SK-N-SH (cell line): Measurements from ENCODE around the gene ROR2. TPM values are rescaled to one million over a fixed set of nuclear protein-coding genes. Genes with fewer than 3 reads are reported as not detected.
A peak's percentile ranks its signal among the peaks of the same experiment; 100 is the strongest.

Experiments
- CTCF ChIA-PET: fragments of 300-600, 350-600 bp; formaldehyde crosslinking; extraction: SDS; loops from one replicate; lab custom pipeline; 2021; lab: Yijun Ruan, JAX
- POLR2A ChIA-PET: fragments of 350-600 bp; sonication (Branson Sonifier 250); formaldehyde crosslinking; extraction: SDS; loops from one replicate; lab custom pipeline; 2020; ENCODE audit warnings: antibody characterized with exemption, inconsistent platforms; lab: Yijun Ruan, JAX
- DNase-seq: peaks from one replicate; pipeline ENCODE4 v3.0.0; 2012
- H2AFZ ChIP-seq: fragments of 200-600 bp; sonication (generic); 2 replicates; pipeline ENCODE4 v1.8.1; 2016; ENCODE audit warnings: antibody characterized with exemption, mild to moderate bottlenecking, low read depth
- H3F3A ChIP-seq: fragments of 200-600 bp; sonication (generic); replicated peaks from 2 replicates; pipeline ENCODE3; 2016; ENCODE audit warnings: antibody characterized with exemption, mild to moderate bottlenecking; ENCODE audit not compliant: insufficient read depth
- H3K27ac ChIP-seq, 2 experiments: fragments of 200-500 bp in 1 of 2; fragments of 200-600 bp in 1 of 2; sonication (Bioruptor generic) in 1 of 2; sonication (generic), shearing (Covaris generic) in 1 of 2; 2 replicates each; pipeline versions ENCODE4 v1.5.1 to v1.6.1; 2014 to 2016; ENCODE audit warnings: low read depth in 2 of 2, inconsistent platforms in 1 of 2, low read length in 1 of 2, mild to moderate bottlenecking in 1 of 2, mixed read lengths in 1 of 2
- H3K27me3 ChIP-seq: fragments of 200-600 bp; sonication (generic), shearing (Covaris generic); 2 replicates; pipeline ENCODE4 v1.6.1; 2016; ENCODE audit warnings: mixed run types; ENCODE audit not compliant: insufficient read depth
- H3K36me3 ChIP-seq, 2 experiments: fragments of 200-500 bp in 1 of 2; fragments of 200-600 bp in 1 of 2; sonication (Bioruptor generic) in 1 of 2; sonication (generic) in 1 of 2; replicated peaks in 1 of 2; 2 replicates each; pipeline versions ENCODE3 to v1.5.1; 2014 to 2016; ENCODE audit warnings: low read length in 1 of 2, mild to moderate bottlenecking in 1 of 2; ENCODE audit not compliant: insufficient read depth in 2 of 2, control insufficient read depth in 1 of 2
- H3K4me1 ChIP-seq, 2 experiments: fragments of 200-500 bp in 1 of 2; fragments of 200-600 bp in 1 of 2; sonication (Bioruptor generic) in 1 of 2; sonication (generic), shearing (Covaris generic) in 1 of 2; 2 replicates each; pipeline versions ENCODE4 v1.5.1 to v1.6.1; 2014 to 2016; ENCODE audit warnings: low read depth in 1 of 2, low read length in 1 of 2, mixed run types in 1 of 2; ENCODE audit not compliant: insufficient read depth in 2 of 2, control insufficient read depth in 1 of 2
- H3K4me2 ChIP-seq: fragments of 200-600 bp; sonication (generic), shearing (Covaris generic); 2 replicates; pipeline ENCODE4 v1.6.1; 2017; ENCODE audit warnings: mixed run types
- H3K4me3 ChIP-seq, 2 experiments: fragments of 200-500 bp in 1 of 2; fragments of 200-600 bp in 1 of 2; sonication (Bioruptor generic) in 1 of 2; sonication (generic), shearing (Covaris generic) in 1 of 2; 2 replicates each; pipeline versions ENCODE4 v1.5.1 to v1.8.1; 2014 to 2016; ENCODE audit warnings: low read depth in 2 of 2, inconsistent platforms in 1 of 2, low read length in 1 of 2, mild to moderate bottlenecking in 1 of 2, mixed read lengths in 1 of 2, moderate library complexity in 1 of 2
- H3K79me2 ChIP-seq: fragments of 200-600 bp; sonication (generic); 2 replicates; pipeline ENCODE4 v1.8.1; 2017; ENCODE audit warnings: mild to moderate bottlenecking; ENCODE audit not compliant: insufficient read depth
- H3K9ac ChIP-seq: fragments of 200-600 bp; sonication (generic); 2 replicates; pipeline ENCODE4 v1.6.1; 2017; ENCODE audit warnings: mixed run types
- H3K9me2 ChIP-seq: fragments of 200-600 bp; sonication (generic); 2 replicates; pipeline ENCODE4 v1.6.1; 2017; ENCODE audit warnings: mixed run types
- H3K9me3 ChIP-seq: fragments of 200-600 bp; sonication (generic); 2 replicates; pipeline ENCODE4 v1.6.1; 2017; ENCODE audit warnings: mixed run types, mild to moderate bottlenecking, moderate library complexity
- H4K20me1 ChIP-seq: fragments of 200-600 bp; sonication (generic); 2 replicates; pipeline ENCODE4 v1.6.1; 2017; ENCODE audit warnings: mild to moderate bottlenecking, mixed run types; ENCODE audit not compliant: insufficient read depth
- CHD2 ChIP-seq: fragments of 150-350 bp; IDR thresholded peaks from 2 replicates; pipeline ENCODE4 v1.6.1; 2018; ENCODE audit warnings: low read length; ENCODE audit not compliant: partially characterized antibody
- ELF1 ChIP-seq: IDR thresholded peaks from 2 replicates; pipeline ENCODE4 v1.4.0; 2012
- FOXM1 ChIP-seq: IDR thresholded peaks from 2 replicates; pipeline ENCODE4 v1.4.0; 2012; ENCODE audit warnings: low read depth, mild to moderate bottlenecking
- IRF3 ChIP-seq: fragments of 150-350 bp; IDR thresholded peaks from 2 replicates; pipeline ENCODE4 v1.6.1; 2016; ENCODE audit warnings: mild to moderate bottlenecking, low read depth, low read length
- JUND ChIP-seq: IDR thresholded peaks from 2 replicates; pipeline ENCODE4 v1.4.0; 2012
- MXI1 ChIP-seq: IDR thresholded peaks from 2 replicates; pipeline ENCODE4 v1.6.1; 2012; ENCODE audit warnings: mild to moderate bottlenecking, low read depth, low read length, improper control_type of control experiment
- NFIC ChIP-seq: IDR thresholded peaks from 2 replicates; pipeline ENCODE4 v1.4.0; 2012; ENCODE audit warnings: borderline replicate concordance
- NRF1 ChIP-seq: IDR thresholded peaks from 2 replicates; pipeline ENCODE4 v1.6.1; 2012; ENCODE audit warnings: low read depth, mild to moderate bottlenecking, low read length
- PBX3 ChIP-seq: IDR thresholded peaks from 2 replicates; pipeline ENCODE4; 2012
- RAD21 ChIP-seq: IDR thresholded peaks from 2 replicates; pipeline ENCODE4 v1.6.1; 2012; ENCODE audit warnings: mild to moderate bottlenecking, low read length
- TCF12 ChIP-seq: IDR thresholded peaks from 2 replicates; pipeline ENCODE4 v1.4.0; 2012
- USF2 ChIP-seq: fragments of 150-350 bp; IDR thresholded peaks from 2 replicates; pipeline ENCODE4 v1.6.1; 2017; ENCODE audit warnings: antibody characterized with exemption, low read length, low read depth, borderline replicate concordance
- YY1 ChIP-seq: IDR thresholded peaks from 2 replicates; pipeline ENCODE4 v1.4.0; 2012; ENCODE audit warnings: low read depth, mild to moderate bottlenecking
- ZBTB33 ChIP-seq: IDR thresholded peaks from 2 replicates; pipeline ENCODE4 v1.4.0; 2012; ENCODE audit warnings: low read depth, borderline replicate concordance
- WGBS: methylation state at CpG from one replicate; pipeline ENCODE4 v1.1.6; 2017; ENCODE audit warnings: low lambda C conversion rate; 5-methylcytosine and 5-hydroxymethylcytosine counted together
- polyA plus RNA-seq, 3 experiments: library from polyadenylated mRNA; depleted of rRNA; stranded (reverse); fragments of >200 nt; gene quantifications; 2 replicates each; pipeline ENCODE4 v1.2.3, GENCODE V29; 2012

Gene ROR2
- polyA plus RNA-seq, 1 of the 3 experiments (the other 2 are of a cell fraction) = 0.43 TPM

- TF ChIP-seq PBX3 (no peak), FOXM1 (no peak)
Measured at GRCh38 chr9:91902475-91903125, 47.4 kb downstream of the ROR2 start (continued).

- Histone ChIP-seq H3K9ac (no peak overlapping the region), H2AFZ (no peak overlapping the region), H4K20me1 (no peaks in the 10 kb centered on the region), H3K36me3 (no peaks in the 10 kb centered on the region), H3K4me1 (peaks cover 18 to 58% of the 10 kb centered on the region in 2 experiments; a peak in 3 of 4 replicates), H3K4me2 (no peak overlapping the region), H3K27ac (peak overlapping the region in 1 of 2 experiments; percentile 97; a peak in 2 of 4 replicates), H3K9me3 (no peaks in the 10 kb centered on the region), H3K4me3 (no peak overlapping the region), H3F3A (no peaks in the 10 kb centered on the region), H3K27me3 (no peaks in the 10 kb centered on the region), H3K79me2 (no peaks in the 10 kb centered on the region), H3K9me2 (no peaks in the 10 kb centered on the region)
- TF ChIP-seq NRF1 = no peak
- no peak for TF ChIP-seq FOXM1
- no peak for TF ChIP-seq YY1
- no peak for TF ChIP-seq JUND
- no peak for TF ChIP-seq TCF12
- TF ChIP-seq NFIC = no peak
- no peak for TF ChIP-seq RAD21
- TF ChIP-seq ZBTB33 = no peak
- no peak for TF ChIP-seq MXI1
- no peak for TF ChIP-seq IRF3
- no peak for TF ChIP-seq CHD2
- TF ChIP-seq ELF1 = no peak
- no peak for TF ChIP-seq USF2
- POLR2A ChIA-PET = no interaction called here
- no peak for DNase-seq
- WGBS = 25% methylated on average over 3 of the region's 3 CpGs
- CTCF ChIA-PET = interaction anchor here (0.6 to 6.6 kb wide), 5 partner anchors 11 to 239 kb away, joined by 3 to 54 read pairs (median 5); partner anchors contain the start of gene ROR2
Measured at GRCh38 chr9:91900797-91901177, 49.2 kb downstream of the ROR2 start.
